K562 (cell line): ENCODE measurements around the gene PRDM16. TPM values are rescaled to one million over a fixed set of nuclear protein-coding genes. Genes with fewer than 3 reads are reported as not detected.

Source experiments
- ATAC-seq: fragments of 200-7000 bp; cut with Tn5 transposase; 3 replicates; pipeline ENCODE4 v1.9.1; 2020; ENCODE audit warnings: moderate library complexity
- BruUV-seq: library from RNA; stranded (reverse); fragments of 400-500 nt; replicated peaks from 2 replicates; lab custom pipeline; 2021; lab: Mats Ljungman, UMichigan
- CTCF ChIA-PET: fragments of 300-600 bp; formaldehyde crosslinking; extraction: SDS; loops from one replicate; lab custom pipeline; 2021; ENCODE audit warnings: low intra/inter-chr PET ratio; lab: Yijun Ruan, JAX
- POLR2A ChIA-PET: fragments of 300-600, 350-650 bp; sonication (Branson Sonifier 250); formaldehyde crosslinking; extraction: SDS; loops from one replicate; lab custom pipeline; 2021; ENCODE audit warnings: antibody characterized with exemption, inconsistent platforms; lab: Yijun Ruan, JAX
- DNase-seq, 4 experiments: peaks; one replicate each; pipeline versions ENCODE4 v3.0.0 to v3.0.0-alpha.2; 2011 to 2018; ENCODE audit warnings: low spot score in 3 of 4, mixed read lengths in 3 of 4; ENCODE audit errors: extremely low read depth in 1 of 4
- FAIRE-seq: peaks from 2 replicates; lab custom pipeline; 2011; peaks lifted over from hg19 to GRCh38; lab: Jason Lieb, UNC
- H2AFZ ChIP-seq: 2 replicates; pipeline ENCODE4 v1.6.0; 2011; ENCODE audit warnings: low read depth, low read length, control low read depth, inconsistent platforms
- H3K27ac ChIP-seq: fragments of 200-600 bp; 3 replicates; pipeline ENCODE4 v1.8.0; 2011; ENCODE audit warnings: low read depth, mild to moderate bottlenecking, control low read depth, inconsistent platforms, low read length, moderate library complexity, mixed read lengths; ENCODE audit errors: extremely low read depth
- H3K27me3 ChIP-seq, 2 experiments: fragments of 300-600 bp in 1 of 2; 2 replicates in 1 of 2; 3 replicates in 1 of 2; pipeline versions ENCODE4 v1.6.0 to v1.8.0; 2011; ENCODE audit warnings: inconsistent platforms in 2 of 2, low read length in 2 of 2, mild to moderate bottlenecking in 1 of 2, mixed read lengths in 1 of 2, moderate library complexity in 1 of 2; ENCODE audit not compliant: control insufficient read depth in 2 of 2, insufficient read depth in 2 of 2
- H3K36me3 ChIP-seq: fragments of 300-600 bp; 3 replicates; pipeline ENCODE4 v1.8.0; 2011; ENCODE audit warnings: mild to moderate bottlenecking, low read length, inconsistent platforms; ENCODE audit not compliant: control insufficient read depth, insufficient read depth
- H3K4me1 ChIP-seq, 2 experiments: fragments of 200-600 bp in 1 of 2; replicated peaks in 1 of 2; 2 replicates in 1 of 2; 3 replicates in 1 of 2; pipeline versions ENCODE4 v1.5.1 to v1.8.0; 2011; ENCODE audit warnings: inconsistent platforms in 2 of 2, low read length in 2 of 2, mild to moderate bottlenecking in 1 of 2, mixed read lengths in 1 of 2, moderate library complexity in 1 of 2; ENCODE audit not compliant: control insufficient read depth in 2 of 2, insufficient read depth in 2 of 2
- H3K4me2 ChIP-seq: 2 replicates; pipeline ENCODE4 v1.6.1; 2011; ENCODE audit warnings: low read length, control low read depth, inconsistent platforms, mixed read lengths; ENCODE audit not compliant: insufficient read depth
- H3K4me3 ChIP-seq: fragments of 200-600 bp; sonication (generic), shearing (Covaris generic); 2 replicates; pipeline ENCODE4 v1.5.1; 2016; ENCODE audit warnings: control low read depth, inconsistent platforms
- H3K79me2 ChIP-seq: fragments of 200-600 bp; 3 replicates; pipeline ENCODE4 v1.8.0; 2011; ENCODE audit warnings: low read length, inconsistent platforms; ENCODE audit not compliant: control insufficient read depth, insufficient read depth
- H3K9ac ChIP-seq, 2 experiments: 2 replicates each; pipeline versions ENCODE4 v1.6.0 to v1.6.1; 2011; ENCODE audit warnings: low read depth in 2 of 2, low read length in 2 of 2, control low read depth in 1 of 2, inconsistent platforms in 1 of 2, mild to moderate bottlenecking in 1 of 2, mixed read lengths in 1 of 2; ENCODE audit not compliant: insufficient read depth in 1 of 2
- H3K9me1 ChIP-seq: one replicate; pipeline ENCODE4 v1.6.0; 2011; ENCODE audit warnings: inconsistent platforms, mild to moderate bottlenecking, low read length, moderate library complexity; ENCODE audit not compliant: control insufficient read depth, insufficient read depth
- H3K9me3 ChIP-seq: replicated peaks from 2 replicates; pipeline ENCODE4 v1.5.1; 2011; ENCODE audit warnings: low read depth, low read length, inconsistent platforms; ENCODE audit not compliant: control insufficient read depth, insufficient read depth
- H4K20me1 ChIP-seq: replicated peaks from 2 replicates; pipeline ENCODE4 v1.6.1; 2011; ENCODE audit warnings: low read length, inconsistent platforms, mixed read lengths; ENCODE audit not compliant: control insufficient read depth, insufficient read depth
- CHD4 ChIP-seq: fragments of 200-600 bp; sonication (generic); IDR thresholded peaks from 3 replicates; pipeline ENCODE4 v1.6.1; 2012; ENCODE audit warnings: low read depth, mild to moderate bottlenecking, mixed read lengths, low read length, inconsistent platforms; ENCODE audit not compliant: insufficient read depth, insufficient replicate concordance, poor library complexity, severe bottlenecking
- FUS ChIP-seq: fragments of 200-400 bp; formaldehyde crosslinking; optimal IDR thresholded peaks from 2 replicates; pipeline ENCODE3; 2017; ENCODE audit warnings: low read depth, low read length
- GABPA ChIP-seq: fragments of 200-800 bp; sonication (Bioruptor generic); conservative IDR thresholded peaks from 2 replicates; pipeline ENCODE4 v1.6.1; 2016; ENCODE audit warnings: low read depth, missing genetic modification characterization, missing compliant biosample characterization
- GATAD2A ChIP-seq: fragments of 450-650 bp; IDR thresholded peaks from 2 replicates; pipeline ENCODE4 v1.6.1; 2017
- HLTF ChIP-seq: fragments of 450-650 bp; IDR thresholded peaks from 2 replicates; pipeline ENCODE4 v1.6.1; 2016
- HMG20B ChIP-seq: fragments of 250-450 bp; sonication (Bioruptor Pico); IDR thresholded peaks from 2 replicates; pipeline ENCODE4 v1.5.0; 2021; ENCODE audit warnings: mild to moderate bottlenecking
- KDM5B ChIP-seq: fragments of 200-600 bp; sonication (generic); IDR thresholded peaks from 2 replicates; pipeline ENCODE4 v1.6.1; 2012; ENCODE audit warnings: low read depth, mild to moderate bottlenecking, moderate library complexity, low read length, control low read depth, inconsistent platforms; ENCODE audit not compliant: insufficient replicate concordance
- PTTG1 ChIP-seq: fragments of 450-650 bp; IDR thresholded peaks from 2 replicates; pipeline ENCODE4 v1.6.1; 2016; ENCODE audit warnings: low read depth, mild to moderate bottlenecking, missing genetic modification characterization, missing compliant biosample characterization
- RREB1 ChIP-seq: fragments of 250-450 bp; sonication (Bioruptor Pico); IDR thresholded peaks from 2 replicates; pipeline ENCODE4 v1.4.0; 2020
- ZNF133 ChIP-seq: fragments of 250-450 bp; sonication (Bioruptor Pico); IDR thresholded peaks from 2 replicates; pipeline ENCODE4 v1.4.0; 2020; ENCODE audit warnings: mild to moderate bottlenecking
- ZNF384 ChIP-seq: IDR thresholded peaks from 2 replicates; pipeline ENCODE4 v1.6.1; 2012; ENCODE audit warnings: low read depth, low read length, improper control_type of control experiment
- WGBS: fragments of 100-300 bp; shearing (Covaris generic); methylation state at CpG from one replicate; pipeline ENCODE4 v1.1.6; 2016; ENCODE audit warnings: low coverage, mixed read lengths; ENCODE audit not compliant: insufficient coverage; ENCODE audit errors: missing lambda C conversion rate; 5-methylcytosine and 5-hydroxymethylcytosine counted together
- in situ Hi-C: fragments of 300-500 bp; cut with MboI; formaldehyde crosslinking; loops from 4 replicates; pipeline ENCODE4 v1.15.0; 2018; ENCODE audit warnings: inconsistent platforms, mixed read lengths
- intact Hi-C: fragments of 100-400 bp; cut with micrococcal nuclease; formaldehyde crosslinking; loops from 2 replicates; pipeline ENCODE4 v1.14.2; 2022
- polyA plus RNA-seq, 8 experiments: library from polyadenylated mRNA; depleted of rRNA in 4 of 8; stranded (reverse) in 5 of 8; unstranded in 3 of 8; fragments of >200 nt; fragmentation: Nextera tagmentation in 2 of 8; fragmentation: Illumina TruSeq in 1 of 8; extraction: Ambion mirVana in 2 of 8; extraction: Trizol in 1 of 8; gene quantifications; 2 replicates each; pipeline versions ENCODE4 v1.2.1 to v1.2.3, GENCODE V29; 2011 to 2014; ENCODE audit warnings: inconsistent platforms in 1 of 8, missing spikeins in 1 of 8
- total RNA-seq, 7 experiments: library from RNA; depleted of rRNA in 6 of 7; stranded (reverse); fragments of >200 nt in 6 of 7; fragmentation: Illumina TruSeq in 2 of 7; extraction: Trizol in 2 of 7; gene quantifications; 2 replicates each; pipeline versions ENCODE4 v1.2.1 to v1.2.3, GENCODE V29; 2011 to 2021; ENCODE audit warnings: low replicate concordance in 1 of 7

The PRDM16 gene
- total and polyA plus RNA-seq, 9 of the 15 experiments (the other 6 are each of a cell fraction or from before 2014, with no cell fraction given): 0.10 to 0.27 TPM; not detected in 7

GRCh38 chr1:3417934-3418333 is 348.9 kb downstream of the PRDM16 start:
- FAIRE-seq: no peak

More at GRCh38 chr1:3417934-3418333, 348.9 kb downstream of the PRDM16 start:
- Histone ChIP-seq H3K27ac (no peak overlapping the region), H3K36me3 (no peaks in the 10 kb centered on the region), H2AFZ (no peak overlapping the region), H3K9ac (no peak overlapping the region), H3K4me1 (no peaks in the 10 kb centered on the region; a peak in 1 of 5 replicates), H4K20me1 (peaks cover 3% of the 10 kb centered on the region; the same call in 1 of the 2 replicates), H3K79me2 (no peaks in the 10 kb centered on the region), H3K9me1 (no peaks in the 10 kb centered on the region), H3K9me3 (peaks cover 4% of the 10 kb centered on the region; the same call in 1 of the 2 replicates), H3K4me3 (no peak overlapping the region), H3K4me2 (no peak overlapping the region), H3K27me3 (peaks cover 5 to 36% of the 10 kb centered on the region in 2 experiments; a peak in 4 of 5 replicates)
- ChIA-PET POLR2A (interaction anchor here (0.6 to 0.7 kb wide), 2 partner anchors 479 to 912 kb away, joined by 3 read pairs; no protein-coding TSS in a partner anchor), CTCF (no interaction called here)
- WGBS: 5% methylated on average over 9 of the region's 9 CpGs
- intact Hi-C loops: no loop called here
- no peak for DNase-seq
- TF ChIP-seq FUS: no peak
- no peak for TF ChIP-seq CHD4
- TF ChIP-seq ZNF133 (CRISPR knock-in tag): no peak
- no peak for TF ChIP-seq KDM5B
- no peak for TF ChIP-seq PTTG1
- no peak for TF ChIP-seq HMG20B (CRISPR knock-in tag)
- TF ChIP-seq HLTF: no peak
- TF ChIP-seq RREB1 (CRISPR knock-in tag): no peak
- no peak for TF ChIP-seq GATAD2A
- no peak for TF ChIP-seq GABPA (tag)
- no peak for TF ChIP-seq ZNF384
- no peak for ATAC-seq
- in situ Hi-C loops: no loop called here
- BruUV-seq: no TSS peak
